ENCODE measurements around the gene ECM1. TPM values are rescaled to one million over a fixed set of nuclear protein-coding genes. Genes with fewer than 3 reads are reported as not detected.
A peak's percentile ranks its signal among the peaks of the same experiment; 100 is the strongest.

ECM1 gene
- total and polyA plus RNA-seq, 2 donors (not counting 1 experiment from before 2014, with no cell fraction given), result 1.9 to 2.3 TPM

- Histone ChIP-seq H3K27me3 (replicated peaks in 1 of 4; ENCODE audit: control extremely low read depth in 1 of 4, control insufficient read depth in 3 of 4, insufficient read depth in 4 of 4, low read length in 3 of 4) (no peaks in the 10 kb centered on the region), H3K27ac (ENCODE audit: low read length in 2 of 2) (peak overlapping the region; percentile 59 to 78), H3K4me1 (ENCODE audit: control insufficient read depth in 2 of 2, insufficient read depth in 2 of 2, low read length in 2 of 2) (peaks cover 22 to 26% of the 10 kb centered on the region in 2 donors), H3K4me2 (replicated peaks; ENCODE audit: low read depth, low read length, poor library complexity, severe bottlenecking) (peak overlapping the region; percentile 95), H4K20me1 (ENCODE audit: control insufficient read depth, insufficient read depth, low read length, poor library complexity, severe bottlenecking) (no peaks in the 10 kb centered on the region), H3K79me2 (ENCODE audit: control insufficient read depth, insufficient read depth, low read length) (peaks cover 3% of the 10 kb centered on the region), H3K36me3 (replicated peaks in 1 of 2; ENCODE audit: control extremely low read depth in 1 of 2, control insufficient read depth in 1 of 2, extremely low read depth in 1 of 2, insufficient read depth in 2 of 2, low read length in 1 of 2) (no peaks in the 10 kb centered on the region), H2AFZ (ENCODE audit: insufficient read depth, low read depth, low read length, poor library complexity, severe bottlenecking) (peak overlapping the region; percentile 98), H3K9me3 (ENCODE audit: control extremely low read depth in 1 of 3, control insufficient read depth in 2 of 3, insufficient read depth in 1 of 3, low read length in 2 of 3) (no peaks in the 10 kb centered on the region), H3K4me3 (ENCODE audit: control extremely low read depth in 1 of 5, extremely low read depth in 1 of 5, insufficient read depth in 1 of 5, low read depth in 2 of 5, low read length in 4 of 5) (peak overlapping the region; percentile 21 to 86 (median 80)), H3K9ac (ENCODE audit: low read length) (peak overlapping the region; percentile 76)
- 1% methylated on average over 16 of the region's 19 CpGs for WGBS (ENCODE audit: insufficient coverage)
- peak overlapping the region; percentile 90 for H3K4me3 Mint-ChIP-seq
- ATAC-seq (ENCODE audit: low read depth) (no peak), DNase-seq (peak; percentile 42)
- POLR2A ChIA-PET, result interaction anchor here (0.6 to 2.4 kb wide), 7 partner anchors 15 to 629 kb away, joined by 4 to 24 read pairs (median 5); partner anchors contain the start of genes ENSA, RPRD2 and TARS2
- intact Hi-C loops (cut with micrococcal nuclease), result loop anchor here (2.0 to 5.0 kb wide), 2 partner anchors 181 to 261 kb away; partner anchors contain the start of gene GOLPH3L
- no peaks in the 10 kb centered on the region for H3K27me3 Mint-ChIP-seq
- peaks cover 25% of the 10 kb centered on the region for H3K4me1 Mint-ChIP-seq
- H3K27ac Mint-ChIP-seq, result peak overlapping the region; percentile 82
- H3K9me3 Mint-ChIP-seq (ENCODE audit: insufficient read depth), result no peaks in the 10 kb centered on the region
- TF ChIP-seq CTCF (IDR thresholded peaks at IDR 0.05), result no peak
- no peak for TF ChIP-seq EZH2 (IDR thresholded peaks at IDR 0.05; ENCODE audit: borderline replicate concordance, insufficient read depth, low read depth, low read length, poor library complexity, severe bottlenecking)
- CTCF ChIA-PET, result interaction anchor here (0.6 to 3.3 kb wide), 10 partner anchors 9 to 260 kb away, joined by 3 to 11 read pairs (median 5); no protein-coding TSS in a partner anchor
Measured at GRCh38 chr1:150516050-150516591, 8.2 kb downstream of the ECM1 start.

DNA sequence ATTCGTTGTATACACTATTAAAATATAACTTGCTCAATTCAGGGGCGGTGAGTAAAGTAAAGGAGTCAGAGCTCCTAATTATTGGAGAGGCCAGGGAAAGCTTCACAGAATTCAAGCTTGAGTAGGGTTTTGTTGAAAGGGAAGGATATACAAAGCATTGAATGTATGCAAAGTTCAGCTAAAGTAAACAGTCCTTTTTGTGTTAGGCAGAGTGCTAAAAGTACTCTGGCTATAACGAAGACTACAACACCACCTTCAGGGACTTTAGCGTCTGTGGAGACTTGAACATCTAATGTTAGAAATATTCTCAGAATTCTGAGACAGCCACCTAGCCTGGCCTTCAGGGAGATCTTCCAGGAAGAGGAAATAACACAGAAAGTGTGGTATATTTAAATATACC is 8.7 kb downstream of the ECM1 start:
- H3K9ac ChIP-seq (ENCODE audit: low read length), result peak overlapping the region; percentile 76
- peak overlapping the region; percentile 98 for H2AFZ ChIP-seq (ENCODE audit: insufficient read depth, low read depth, low read length, poor library complexity, severe bottlenecking)
- H3K27ac Mint-ChIP-seq, result peak overlapping the region; percentile 82
- H3K9me3 Mint-ChIP-seq (ENCODE audit: insufficient read depth), result no peaks in the 10 kb centered on the region
- peaks cover 3% of the 10 kb centered on the region for H3K79me2 ChIP-seq (ENCODE audit: control insufficient read depth, insufficient read depth, low read length)
- ATAC-seq (ENCODE audit: low read depth) (no peak), DNase-seq (peak; percentile 53)
- ChIA-PET CTCF (interaction anchor here (0.6 to 3.3 kb wide), 10 partner anchors 9 to 260 kb away, joined by 3 to 11 read pairs (median 5); no protein-coding TSS in a partner anchor), POLR2A (interaction anchor here (0.8 to 2.4 kb wide), 5 partner anchors 15 to 153 kb away, joined by 4 to 24 read pairs (median 5); partner anchors contain the start of genes ENSA, RPRD2 and TARS2)
- no peaks in the 10 kb centered on the region for H3K27me3 ChIP-seq (replicated peaks in 1 of 4; ENCODE audit: control extremely low read depth in 1 of 4, control insufficient read depth in 3 of 4, insufficient read depth in 4 of 4, low read length in 3 of 4)
- no CpG with 5 or more reads among the region's 4 CpGs for WGBS (ENCODE audit: insufficient coverage)
- H4K20me1 ChIP-seq (ENCODE audit: control insufficient read depth, insufficient read depth, low read length, poor library complexity, severe bottlenecking), result no peaks in the 10 kb centered on the region
- H3K36me3 ChIP-seq (replicated peaks in 1 of 2; ENCODE audit: control extremely low read depth in 1 of 2, control insufficient read depth in 1 of 2, extremely low read depth in 1 of 2, insufficient read depth in 2 of 2, low read length in 1 of 2), result no peaks in the 10 kb centered on the region
- H3K4me1 Mint-ChIP-seq, result peaks cover 25% of the 10 kb centered on the region
- TF ChIP-seq EZH2 (IDR thresholded peaks at IDR 0.05; ENCODE audit: borderline replicate concordance, insufficient read depth, low read depth, low read length, poor library complexity, severe bottlenecking) (no peak), CTCF (IDR thresholded peaks at IDR 0.05) (peak; percentile 24)
- H3K4me2 ChIP-seq (replicated peaks; ENCODE audit: low read depth, low read length, poor library complexity, severe bottlenecking), result peak overlapping the region; percentile 95
- H3K4me3 Mint-ChIP-seq, result peak overlapping the region; percentile 90
- intact Hi-C loops (cut with micrococcal nuclease), result loop anchor here (2.0 to 5.0 kb wide), 2 partner anchors 181 to 262 kb away; partner anchors contain the start of gene GOLPH3L
- H3K27me3 Mint-ChIP-seq, result no peaks in the 10 kb centered on the region
- H3K27ac ChIP-seq (ENCODE audit: low read length in 2 of 2), result peak overlapping the region in 1 of 2 donors; percentile 72
- H3K4me1 ChIP-seq (ENCODE audit: control insufficient read depth in 2 of 2, insufficient read depth in 2 of 2, low read length in 2 of 2), result peaks cover 22 to 26% of the 10 kb centered on the region in 2 donors
- H3K9me3 ChIP-seq (ENCODE audit: control extremely low read depth in 1 of 3, control insufficient read depth in 2 of 3, insufficient read depth in 1 of 3, low read length in 2 of 3), result no peaks in the 10 kb centered on the region
- H3K4me3 ChIP-seq (ENCODE audit: control extremely low read depth in 1 of 5, extremely low read depth in 1 of 5, insufficient read depth in 1 of 5, low read depth in 2 of 5, low read length in 4 of 5), result peak overlapping the region in 4 of 5 experiments; percentile 72 to 86 (median 82)
